CD4-positive, alpha-beta T cell (primary cell): ENCODE results near the gene ACSM2B. TPM values are rescaled to one million over a fixed set of nuclear protein-coding genes. Genes with fewer than 3 reads are reported as not detected.
"Not testable (repeated sequence)": the region's sequence is repeated elsewhere in the genome, so short reads cannot be mapped to it uniquely, and the experiment has no call there.

Experiments used
- ATAC-seq: fragments of 200-7000 bp; cut with Tn5 transposase; one replicate; pipeline ENCODE4 v1.10.0; 2022; ENCODE audit warnings: mild to moderate bottlenecking; ENCODE audit not compliant: poor library complexity
- CTCF ChIA-PET: fragments of 350-600 bp; sonication (Branson Sonifier 250); formaldehyde crosslinking; loops from one replicate; lab custom pipeline; 2021; ENCODE audit warnings: antibody characterized with exemption, inconsistent platforms; lab: Charles Lee
- POLR2A ChIA-PET: fragments of 350-600 bp; sonication (Branson Sonifier 250); formaldehyde crosslinking; loops from one replicate; lab custom pipeline; 2021; ENCODE audit warnings: antibody characterized with exemption, inconsistent platforms; lab: Charles Lee
- DNase-seq, 14 experiments: peaks; one replicate each; pipeline ENCODE4 v3.0.0-alpha.2; 2013 to 2020; ENCODE audit warnings: mixed read lengths in 2 of 14
- H3K27ac ChIP-seq, 2 donors: one replicate each; pipeline versions ENCODE4 v1.5.1 to v1.7.0; 2013; ENCODE audit warnings: low read length in 2 of 2, low read depth in 1 of 2, mild to moderate bottlenecking in 1 of 2
- H3K27me3 ChIP-seq, 2 experiments: 1 replicate in 1 of 2; 2 replicates in 1 of 2; pipeline versions ENCODE4 v1.6.1 to v1.7.0; 2013; ENCODE audit warnings: low read length in 2 of 2, control low read depth in 1 of 2, mild to moderate bottlenecking in 1 of 2, moderate library complexity in 1 of 2; ENCODE audit not compliant: insufficient read depth in 2 of 2, control insufficient read depth in 1 of 2
- H3K36me3 ChIP-seq: one replicate; pipeline ENCODE4 v1.6.1; 2013; ENCODE audit warnings: low read length, control low read depth; ENCODE audit not compliant: insufficient read depth
- H3K4me1 ChIP-seq: one replicate; pipeline ENCODE4 v1.6.1; 2013; ENCODE audit warnings: low read length, control low read depth; ENCODE audit not compliant: insufficient read depth
- H3K4me3 ChIP-seq: one replicate; pipeline ENCODE4 v1.5.1; 2013; ENCODE audit warnings: mild to moderate bottlenecking, low read length, moderate library complexity
- H3K9me3 ChIP-seq, 2 experiments: 1 replicate in 1 of 2; 2 replicates in 1 of 2; pipeline versions ENCODE4 v1.6.1 to v1.7.0; 2013; ENCODE audit warnings: low read length in 2 of 2, mild to moderate bottlenecking in 2 of 2, control low read depth in 1 of 2, moderate library complexity in 1 of 2; ENCODE audit not compliant: control insufficient read depth in 1 of 2, insufficient read depth in 1 of 2
- H3K27ac Mint-ChIP-seq: one replicate; pipeline ENCODE4 v1.8.0; 2020; ENCODE audit warnings: mixed read lengths
- H3K27me3 Mint-ChIP-seq: one replicate; pipeline ENCODE4 v1.8.0; 2021; ENCODE audit warnings: mixed read lengths
- H3K36me3 Mint-ChIP-seq: one replicate; pipeline ENCODE4 v1.8.0; 2021; ENCODE audit warnings: low read depth, mixed read lengths
- H3K4me1 Mint-ChIP-seq: one replicate; pipeline ENCODE4 v1.8.0; 2021; ENCODE audit warnings: low read depth, mixed read lengths
- H3K4me3 Mint-ChIP-seq: one replicate; pipeline ENCODE4 v1.8.0; 2020; ENCODE audit warnings: mild to moderate bottlenecking, mixed read lengths
- H3K9me3 Mint-ChIP-seq: one replicate; pipeline ENCODE4 v1.8.0; 2020; ENCODE audit warnings: mixed read lengths
- CTCF ChIP-seq: fragments of 200-600 bp; IDR thresholded peaks from one replicate; pipeline ENCODE4 v1.8.0; 2022; ENCODE audit warnings: antibody characterized with exemption, mild to moderate bottlenecking
- intact Hi-C, 2 experiments: fragments of 100-400 bp; cut with DNase I in 1 of 2; cut with micrococcal nuclease in 1 of 2; formaldehyde crosslinking; loops; one replicate each; pipeline versions ENCODE4 v1.15.1 to v1.9.0; 2023 to 2025; cut with DNase I, micrococcal nuclease
- total RNA-seq, 174 experiments: library from RNA in 2 of 174; stranded (reverse) in 2 of 174; gene quantifications; one replicate each; pipeline ENCODE4 v1.2.3 and lab custom pipeline; 2021 to 2026

Gene ACSM2B
- total RNA-seq, 2 experiments from 2014 or later: not detected

GRCh38 chr16:20553493-20553892 lies 22.7 kb downstream of the ACSM2B start:
- H3K27ac ChIP-seq, H3K36me3 Mint-ChIP-seq, H3K9me3 Mint-ChIP-seq, CTCF ChIA-PET, H3K27me3 ChIP-seq, H3K36me3 ChIP-seq, H3K4me3 ChIP-seq, H3K4me1 ChIP-seq, H3K4me3 Mint-ChIP-seq, POLR2A ChIA-PET, ATAC-seq, DNase-seq, H3K27ac Mint-ChIP-seq, H3K4me1 Mint-ChIP-seq, intact Hi-C loops, H3K9me3 ChIP-seq: not testable (repeated sequence)
- peaks cover 18% of the 10 kb centered on the region for H3K27me3 Mint-ChIP-seq

- H3K36me3 ChIP-seq, H3K4me1 Mint-ChIP-seq, CTCF ChIA-PET, intact Hi-C loops, H3K4me3 Mint-ChIP-seq, ATAC-seq, POLR2A ChIA-PET, H3K9me3 ChIP-seq, H3K27ac ChIP-seq, H3K36me3 Mint-ChIP-seq, H3K9me3 Mint-ChIP-seq, H3K4me3 ChIP-seq, H3K4me1 ChIP-seq, H3K27ac Mint-ChIP-seq, DNase-seq, H3K27me3 ChIP-seq: not testable (repeated sequence)
- peaks cover 49% of the 10 kb centered on the region for H3K27me3 Mint-ChIP-seq
Observed at GRCh38 chr16:20546951-20547350, 29.2 kb downstream of the ACSM2B start.

- H3K36me3 ChIP-seq, CTCF ChIA-PET, intact Hi-C loops, H3K36me3 Mint-ChIP-seq, POLR2A ChIA-PET, H3K27ac ChIP-seq, H3K27me3 ChIP-seq, H3K4me1 Mint-ChIP-seq, H3K4me3 ChIP-seq, ATAC-seq, H3K9me3 ChIP-seq, H3K4me3 Mint-ChIP-seq, H3K9me3 Mint-ChIP-seq, DNase-seq, H3K4me1 ChIP-seq, H3K27ac Mint-ChIP-seq: not testable (repeated sequence)
- H3K27me3 Mint-ChIP-seq: peaks cover 46% of the 10 kb centered on the region
Observed at GRCh38 chr16:20546278-20546853, 29.8 kb downstream of the ACSM2B start.

GRCh38 chr16:20540603-20541316 lies 35.4 kb downstream of the ACSM2B start:
- H3K4me3 Mint-ChIP-seq, DNase-seq, H3K9me3 Mint-ChIP-seq, ATAC-seq, POLR2A ChIA-PET, H3K9me3 ChIP-seq, H3K27me3 ChIP-seq, H3K4me3 ChIP-seq, H3K27ac ChIP-seq, H3K27ac Mint-ChIP-seq, H3K4me1 Mint-ChIP-seq, intact Hi-C loops, H3K4me1 ChIP-seq, CTCF ChIA-PET, H3K36me3 ChIP-seq, H3K36me3 Mint-ChIP-seq: not testable (repeated sequence)
- peaks cover 29% of the 10 kb centered on the region for H3K27me3 Mint-ChIP-seq

- H3K4me3 ChIP-seq: no peak overlapping the region
- H3K4me1 ChIP-seq: no peaks in the 10 kb centered on the region
- no peaks in the 10 kb centered on the region for H3K36me3 ChIP-seq
- peaks cover 18% of the 10 kb centered on the region for H3K27me3 Mint-ChIP-seq
- no peaks in the 10 kb centered on the region for H3K4me1 Mint-ChIP-seq
- TF ChIP-seq CTCF: no peak
- intact Hi-C loops: no loop called here
- ChIA-PET CTCF (no interaction called here), POLR2A (no interaction called here)
- H3K27ac ChIP-seq: no peak overlapping the region
- DNase-seq (no peak), ATAC-seq (no peak)
- H3K27ac Mint-ChIP-seq: no peak overlapping the region
- H3K27me3 ChIP-seq: peaks cover 0 to 3% of the 10 kb centered on the region in 2 experiments
- no peaks in the 10 kb centered on the region for H3K36me3 Mint-ChIP-seq
- H3K4me3 Mint-ChIP-seq: no peak overlapping the region
- H3K9me3 ChIP-seq: no peaks in the 10 kb centered on the region
- H3K9me3 Mint-ChIP-seq: no peaks in the 10 kb centered on the region
Observed at GRCh38 chr16:20538687-20539086, 37.5 kb downstream of the ACSM2B start.
